ENCODE measurements around the gene ZPBP2.

The ZPBP2 gene

DNA sequence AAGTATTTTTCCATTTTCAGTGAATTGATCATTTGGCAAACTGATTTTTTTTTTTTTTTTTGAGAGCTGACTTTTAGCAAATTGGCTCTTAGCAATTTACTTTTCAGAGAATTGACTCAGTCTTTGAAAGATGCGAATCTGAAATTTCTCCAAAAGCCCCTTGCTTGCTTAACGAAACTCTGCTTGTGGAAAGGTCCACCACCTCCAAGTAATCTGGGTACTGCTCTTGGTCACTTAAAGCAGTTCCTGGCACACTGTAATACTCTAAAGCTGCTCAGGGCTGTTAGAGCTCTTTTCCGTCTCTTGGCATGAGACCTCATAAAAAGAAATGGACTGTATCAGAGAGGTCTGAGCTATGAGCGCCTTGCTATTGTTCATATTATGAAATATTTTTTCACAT lies 47.6 kb downstream of the ZPBP2 start:
- FAIRE-seq, result no peak

DNA sequence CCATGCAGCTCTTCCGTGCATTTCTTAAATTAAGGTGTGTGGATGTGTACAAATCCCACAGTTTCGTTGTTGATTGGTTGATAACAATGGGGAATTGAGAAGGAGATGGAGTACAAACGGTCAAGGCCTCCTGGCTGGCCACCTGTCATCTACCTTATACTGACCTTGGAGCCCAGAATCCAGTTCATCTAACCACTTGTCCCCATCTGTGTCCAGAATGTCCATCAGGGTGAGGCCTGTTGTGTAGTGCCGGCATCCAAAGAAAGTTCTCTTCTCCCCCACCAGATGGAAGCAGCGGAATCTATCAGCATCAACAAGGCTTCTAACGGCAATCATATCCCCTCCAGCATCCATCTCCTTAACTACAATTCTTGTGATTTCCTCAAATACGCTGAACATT lies 48.9 kb downstream of the ZPBP2 start:
- FAIRE-seq, result no peak

DNA sequence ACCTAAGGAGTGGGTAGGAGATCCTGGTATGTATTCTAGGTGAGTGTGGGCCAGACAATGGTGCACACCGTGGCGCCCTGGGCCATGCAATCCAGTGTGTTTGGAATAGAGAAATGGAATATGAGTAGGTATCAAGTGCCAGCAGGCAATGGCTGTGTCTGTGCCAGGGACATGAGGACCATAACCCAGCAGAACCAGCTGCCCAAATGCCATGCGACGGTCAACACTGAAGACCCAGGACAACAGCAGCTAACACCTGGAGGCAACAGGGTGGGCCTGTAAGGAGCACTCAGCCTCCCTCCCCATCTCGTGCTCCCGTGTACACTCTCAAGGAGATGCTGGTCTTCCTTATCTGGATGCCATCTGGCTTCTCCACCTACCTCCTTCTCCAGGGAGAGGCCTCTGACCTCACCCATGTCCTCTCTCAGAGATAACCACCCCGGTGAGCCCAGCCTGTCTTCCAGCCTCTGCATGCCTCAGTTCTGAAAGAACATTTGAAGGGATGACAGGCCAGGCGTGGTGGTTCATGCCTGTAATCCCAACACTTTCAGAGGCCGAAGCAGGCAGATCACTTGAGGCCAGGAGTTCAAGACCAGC lies 51.2 kb downstream of the ZPBP2 start:
- no peak for FAIRE-seq

DNA sequence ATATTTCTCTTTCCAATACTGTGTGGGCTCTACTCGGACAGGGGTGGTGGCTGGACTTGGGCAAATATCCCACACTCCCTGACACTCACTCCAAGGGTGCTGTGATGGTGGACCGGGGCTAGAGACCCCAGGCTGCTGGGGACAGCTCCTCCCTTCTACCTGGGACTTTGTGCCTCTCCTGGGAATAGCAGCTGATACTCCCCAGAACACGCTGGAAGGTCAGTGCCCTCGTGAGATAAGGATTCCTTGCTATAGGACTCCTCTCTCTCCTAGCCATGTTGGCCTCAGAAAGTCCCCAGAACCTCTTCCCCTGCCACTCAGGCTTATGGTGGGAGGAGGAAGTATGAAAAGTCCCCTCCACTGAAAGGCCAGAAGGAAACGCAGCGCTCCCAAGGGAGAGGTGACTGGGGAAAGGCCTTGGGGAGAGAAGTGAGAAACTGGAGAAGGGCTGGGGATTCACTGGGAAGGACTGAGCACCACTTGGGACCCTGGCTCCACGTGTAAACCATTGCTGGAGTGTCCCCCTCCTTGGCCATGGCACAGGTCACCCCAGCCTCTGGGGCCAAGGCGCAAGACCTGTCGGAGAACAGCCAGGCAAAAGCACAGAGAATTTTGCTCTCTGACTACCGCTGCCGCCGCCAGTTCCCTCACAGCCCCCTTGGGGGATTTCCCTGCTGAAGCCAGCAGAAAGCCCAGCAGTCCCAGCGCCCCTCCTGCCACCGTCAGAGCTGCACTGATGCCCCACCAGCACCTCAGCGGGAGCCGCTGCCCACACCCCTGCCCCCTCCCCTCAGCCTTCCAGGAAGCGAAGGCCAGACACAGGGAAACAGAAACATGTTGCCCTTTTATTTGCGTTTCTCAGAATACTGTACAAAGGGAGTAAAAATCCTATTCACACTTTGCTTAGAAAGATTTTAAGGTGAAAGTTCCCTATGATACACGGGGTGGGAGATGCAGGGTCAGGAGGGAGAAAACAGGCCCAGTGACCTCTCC lies 52.5 kb downstream of the ZPBP2 start:
- FAIRE-seq, result no peak

DNA sequence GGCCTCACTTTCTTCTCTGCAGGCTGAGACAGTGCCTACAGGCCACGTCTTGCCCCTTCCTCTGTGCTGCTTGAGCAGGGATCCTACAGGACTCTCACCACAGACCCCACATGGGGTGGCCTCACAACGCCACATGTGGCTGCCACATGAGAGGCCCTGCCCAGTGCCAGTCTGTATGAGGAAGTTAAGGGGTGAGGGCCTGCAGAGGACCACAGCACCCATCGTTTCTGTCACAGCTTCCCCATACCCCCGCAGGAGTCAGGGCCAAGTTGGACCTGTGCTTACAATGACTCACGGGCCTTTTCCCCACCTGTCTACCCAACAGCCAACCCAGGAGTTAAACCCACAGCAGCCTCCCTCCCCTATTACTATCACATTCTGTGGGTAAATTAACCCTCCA lies 53.3 kb downstream of the ZPBP2 start:
- FAIRE-seq, result no peak

DNA sequence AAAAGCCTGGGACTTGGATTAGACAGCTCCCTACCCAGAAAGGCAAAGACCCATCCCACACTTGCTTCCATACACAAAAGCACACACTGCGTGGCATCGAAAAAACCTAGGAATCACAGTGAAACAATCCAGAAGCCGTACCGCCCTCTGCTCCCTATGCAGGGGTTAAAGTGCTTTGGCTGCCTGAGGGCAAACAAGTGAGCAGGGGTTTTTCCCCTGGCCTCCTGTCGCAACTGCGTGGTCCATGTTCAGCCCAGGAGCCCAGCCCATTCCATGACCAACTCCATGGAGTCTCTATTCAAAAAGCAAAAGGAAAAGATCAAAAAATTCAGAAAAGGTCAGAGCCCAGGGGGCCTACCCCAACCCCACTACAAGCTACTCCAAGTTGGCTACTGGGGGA lies 54.0 kb downstream of the ZPBP2 start:
- no peak for FAIRE-seq

DNA sequence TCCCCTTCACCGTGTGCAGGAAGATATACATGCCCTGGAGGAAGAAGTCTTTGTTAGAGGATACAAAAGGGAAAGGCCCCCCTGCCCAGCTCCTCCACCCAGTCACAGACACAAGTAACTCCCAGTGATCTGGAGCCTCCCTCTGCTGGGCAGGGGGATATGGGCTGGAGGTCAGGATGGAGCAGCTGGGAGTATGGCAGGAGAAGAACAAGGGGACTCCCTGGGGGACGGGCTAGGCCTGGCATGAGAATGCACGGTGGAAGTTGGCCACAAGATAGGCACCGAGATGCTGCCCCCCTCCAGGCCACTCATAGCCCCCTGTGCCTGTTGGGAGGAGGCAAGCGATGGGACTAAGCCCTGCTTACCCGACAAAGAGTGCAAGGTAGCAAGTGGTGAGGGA lies 55.2 kb downstream of the ZPBP2 start:
- FAIRE-seq, result no peak

DNA sequence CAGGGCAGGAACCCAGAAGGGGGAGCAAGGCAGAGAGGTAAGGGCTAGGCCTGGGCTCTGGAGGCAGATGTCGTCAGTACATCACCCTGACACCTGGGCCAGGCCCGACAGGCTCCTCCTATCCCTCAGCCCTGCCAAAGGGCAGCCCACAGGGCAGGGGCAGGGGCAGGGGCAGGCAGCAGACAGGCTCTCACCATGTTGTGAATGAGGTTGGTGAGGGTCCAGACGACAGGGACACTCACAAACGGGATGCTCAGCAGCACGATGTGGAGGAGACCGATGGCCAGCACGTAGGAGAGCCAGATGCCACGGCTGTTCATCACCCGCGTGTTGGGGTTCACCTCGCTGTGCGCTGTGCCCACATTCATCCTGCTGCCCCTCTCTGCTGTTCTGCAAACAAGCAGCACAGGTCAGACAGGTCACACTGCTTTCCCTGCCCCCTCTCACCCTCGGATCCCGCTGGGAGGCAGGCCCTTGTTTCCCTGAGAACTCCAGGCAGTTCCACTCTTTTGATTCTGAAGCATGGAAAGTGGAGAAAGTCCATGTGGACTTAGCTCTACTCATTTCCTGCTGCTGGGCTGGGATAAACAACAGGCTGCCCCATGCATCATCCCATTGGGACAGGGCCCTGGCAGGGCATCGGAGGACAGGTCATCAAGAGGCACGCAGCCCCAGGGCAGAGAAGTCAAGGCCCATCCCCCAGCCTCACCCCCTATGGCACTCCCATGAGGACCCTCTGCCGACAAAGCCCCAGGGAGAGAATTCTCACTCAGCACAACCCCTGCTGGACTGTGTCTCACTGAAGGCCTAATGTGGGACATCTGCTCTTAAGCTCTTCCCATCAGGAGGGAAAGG lies 56.1 kb downstream of the ZPBP2 start:
- no peak for FAIRE-seq

DNA sequence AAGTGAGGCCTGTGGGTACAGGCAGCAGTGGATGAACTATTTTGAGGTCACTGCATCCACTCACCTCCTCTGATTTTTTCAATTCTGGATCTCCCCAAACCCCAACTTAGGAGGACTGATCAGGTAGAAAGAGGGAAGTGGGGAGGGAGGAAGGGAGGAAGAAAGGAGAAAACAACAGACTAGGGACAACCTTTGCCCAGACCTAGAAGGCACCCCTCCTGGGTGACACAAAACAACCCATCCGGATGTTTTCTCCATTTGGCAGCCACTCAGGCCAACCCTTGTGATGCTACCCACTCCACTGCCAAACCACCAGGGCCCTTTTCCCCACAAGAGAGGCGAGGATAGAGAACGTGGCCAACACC lies 56.7 kb downstream of the ZPBP2 start:
- no peak for FAIRE-seq

DNA sequence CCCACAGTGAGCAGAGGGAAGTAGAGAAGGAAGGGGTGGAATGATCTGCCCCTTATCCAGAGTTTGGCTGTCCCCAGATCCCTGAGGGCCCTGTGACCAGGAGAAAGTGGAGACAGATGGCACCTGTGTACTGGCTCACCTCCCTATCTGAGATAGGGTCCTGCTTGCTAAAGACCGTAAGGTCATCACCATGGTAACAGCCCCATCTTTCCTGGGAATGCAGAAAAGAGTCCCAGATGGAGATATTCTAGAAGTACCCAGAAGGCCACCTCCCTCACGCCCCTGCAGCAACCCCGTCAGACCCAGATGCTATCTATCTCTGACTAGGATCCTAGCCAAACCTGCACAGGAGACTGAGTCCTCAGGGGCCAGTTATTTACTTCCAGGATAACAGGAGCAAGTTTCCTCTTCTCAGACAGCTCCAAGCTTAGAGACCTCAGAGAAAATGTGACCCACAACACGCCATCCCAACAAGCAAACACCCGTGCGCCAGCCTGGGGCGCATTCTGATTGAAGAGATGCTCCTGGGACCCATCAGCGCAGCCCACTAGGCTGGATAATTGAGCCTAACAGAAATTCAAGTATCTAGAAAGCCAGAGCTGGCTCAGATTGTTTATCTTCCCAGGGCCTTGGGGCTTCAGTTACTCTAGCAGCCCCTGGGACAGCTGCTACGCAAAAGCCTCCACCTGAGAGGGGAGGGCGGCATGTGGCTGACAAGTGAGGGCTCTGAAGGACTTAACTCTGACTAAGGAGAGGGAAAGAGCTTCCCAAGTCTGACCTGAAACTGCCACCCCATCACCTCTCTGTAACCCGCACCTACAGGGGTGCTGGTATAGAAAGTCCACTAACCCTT lies 57.5 kb downstream of the ZPBP2 start:
- no peak for FAIRE-seq

DNA sequence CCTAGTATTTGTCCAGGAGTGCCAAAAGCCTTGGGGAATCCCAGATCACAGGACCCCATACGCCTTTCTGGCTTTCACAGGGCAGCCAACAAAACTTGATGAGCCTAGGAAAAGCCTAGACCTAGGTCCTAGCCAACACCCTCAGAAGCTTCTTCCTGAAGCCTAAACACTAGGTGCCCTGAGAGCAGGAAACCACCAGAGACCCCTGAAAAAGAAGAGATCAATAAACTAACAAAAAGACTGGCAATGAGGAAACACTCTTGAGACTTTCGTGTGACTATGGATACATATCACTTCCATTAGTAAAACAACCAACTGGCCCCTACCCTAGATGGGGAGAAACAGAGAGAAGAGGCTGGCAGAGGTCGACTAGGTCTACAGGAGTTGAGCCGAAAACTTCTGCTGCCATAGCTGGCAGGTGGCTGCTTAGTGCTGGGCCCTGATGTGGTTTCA lies 58.2 kb downstream of the ZPBP2 start:
- FAIRE-seq, result no peak

DNA sequence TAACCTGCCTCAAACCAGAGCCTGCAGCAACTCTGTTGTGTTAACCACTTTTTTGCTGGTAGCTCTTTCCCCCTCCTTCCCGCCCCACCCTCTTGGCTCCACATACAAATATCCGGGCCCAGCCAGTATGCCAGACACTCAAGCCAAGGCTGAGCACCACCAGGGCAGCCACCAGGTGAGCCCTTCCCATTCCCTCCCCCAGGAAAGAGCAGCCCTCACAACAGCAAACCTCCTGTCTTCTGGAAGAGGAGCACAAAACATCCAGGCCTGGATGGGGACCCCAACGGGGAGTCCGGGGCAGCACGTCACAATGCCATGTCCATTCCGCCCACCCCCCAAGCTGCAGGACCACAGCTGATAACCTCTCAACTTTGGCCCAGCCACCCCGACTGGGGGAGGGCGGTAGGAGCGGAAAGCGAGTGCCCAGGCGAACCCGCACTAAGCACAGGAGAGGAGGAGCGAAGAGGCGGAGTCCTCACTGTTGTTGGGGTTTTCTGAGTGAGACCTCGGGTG lies 58.6 kb downstream of the ZPBP2 start:
- FAIRE-seq, result no peak

All from endometrium (tissue), 2 donors.